Panc1 (cell line): ENCODE results near the gene FGG. TPM values are rescaled to one million over a fixed set of nuclear protein-coding genes. Genes with fewer than 3 reads are reported as not detected.

Experiments
- ATAC-seq: fragments of 200-7000 bp; cut with Tn5 transposase; 2 replicates; pipeline ENCODE4 v1.9.1; 2020; ENCODE audit warnings: mild to moderate bottlenecking, moderate library complexity
- BruUV-seq: library from RNA; stranded (reverse); fragments of 400-500 nt; replicated peaks from 2 replicates; lab custom pipeline; 2021; lab: Mats Ljungman, UMichigan
- CTCF ChIA-PET: fragments of 300-600 bp; sonication (Branson Sonifier 250); formaldehyde crosslinking; loops from one replicate; lab custom pipeline; 2022; ENCODE audit warnings: antibody characterized with exemption; lab: Charles Lee
- POLR2A ChIA-PET: fragments of 300-600 bp; sonication (Branson Sonifier 250); formaldehyde crosslinking; loops from one replicate; lab custom pipeline; 2022; ENCODE audit warnings: antibody characterized with exemption; lab: Charles Lee
- DNase-seq: peaks from one replicate; pipeline ENCODE4 v3.0.0-alpha.2; 2010; ENCODE audit warnings: low read depth, low spot score
- H3K27ac ChIP-seq: 2 replicates; pipeline ENCODE4 v1.5.1; 2011; ENCODE audit warnings: mild to moderate bottlenecking, low read length, inconsistent platforms
- H3K27me3 ChIP-seq: fragments of 200-500 bp; sonication (Bioruptor generic); 2 replicates; pipeline ENCODE4 v1.6.0; 2014; ENCODE audit warnings: low read length, inconsistent platforms; ENCODE audit not compliant: control insufficient read depth, insufficient read depth
- H3K36me3 ChIP-seq: fragments of 200-500 bp; sonication (Bioruptor generic); 2 replicates; pipeline ENCODE4 v1.5.1; 2014; ENCODE audit warnings: inconsistent platforms, mild to moderate bottlenecking, low read length, moderate library complexity; ENCODE audit not compliant: control insufficient read depth, insufficient read depth
- H3K4me1 ChIP-seq: 2 replicates; pipeline ENCODE4 v1.5.1; 2011; ENCODE audit warnings: inconsistent platforms, mild to moderate bottlenecking, low read length, moderate library complexity; ENCODE audit not compliant: control insufficient read depth, insufficient read depth
- H3K4me3 ChIP-seq, 2 experiments: 2 replicates each; pipeline ENCODE4 v1.5.1; 2011 to 2012; ENCODE audit warnings: low read depth in 2 of 2, low read length in 2 of 2, mild to moderate bottlenecking in 2 of 2, inconsistent platforms in 1 of 2, moderate library complexity in 1 of 2
- H3K9me3 ChIP-seq: fragments of 200-500 bp; sonication (Bioruptor generic); 2 replicates; pipeline ENCODE4 v1.5.1; 2014; ENCODE audit warnings: low read depth, mild to moderate bottlenecking, inconsistent platforms, low read length, moderate library complexity; ENCODE audit not compliant: control insufficient read depth, insufficient read depth
- POLR2AphosphoS5 ChIP-seq: IDR thresholded peaks from 2 replicates; pipeline ENCODE4 v1.6.1; 2012; ENCODE audit warnings: mild to moderate bottlenecking, low read depth, low read length, moderate library complexity
- SIN3A ChIP-seq: IDR thresholded peaks from 2 replicates; pipeline ENCODE4 v1.6.1; 2012; ENCODE audit warnings: low read depth, mild to moderate bottlenecking, low read length, moderate library complexity, borderline replicate concordance; ENCODE audit not compliant: insufficient read depth
- TCF7L2 ChIP-seq: IDR thresholded peaks from 2 replicates; pipeline ENCODE4 v1.6.1; 2011; ENCODE audit warnings: mild to moderate bottlenecking, low read depth, low read length, inconsistent platforms
- in situ Hi-C: cut with HindIII; loops from 2 replicates; pipeline ENCODE4 v1.10.0; 2016; ENCODE audit warnings: low sequenced_read_pairs, low pct_unique_long_range_greater_than_20kb
- intact Hi-C: fragments of 100-400 bp; cut with micrococcal nuclease; formaldehyde crosslinking; loops from one replicate; pipeline ENCODE4 v1.10.0; 2022; ENCODE audit not compliant: unreplicated experiment
- total RNA-seq: library from RNA; stranded (reverse); gene quantifications from one replicate; pipeline ENCODE4 v1.2.1, GENCODE V29; 2021; ENCODE audit not compliant: unreplicated experiment
- TF ChIP-seq, protein P1 (sequence below), 2 experiments: IDR thresholded peaks; 2 replicates each; pipeline ENCODE4 v1.6.1; 2011 to 2012; ENCODE audit warnings: low read depth in 2 of 2, control low read depth in 1 of 2, low read length in 1 of 2, mild to moderate bottlenecking in 1 of 2, moderate library complexity in 1 of 2; ENCODE audit not compliant: insufficient read depth in 1 of 2
- TF ChIP-seq, protein P2 (sequence below): fragments of 450-650 bp; IDR thresholded peaks from 2 replicates; pipeline ENCODE4 v1.5.1; 2017; ENCODE audit warnings: mild to moderate bottlenecking

Gene FGG
- total RNA-seq, 1 experiment from 2014 or later = 1.8 TPM

- Histone ChIP-seq H3K36me3 (no peaks in the 10 kb centered on the region), H3K27me3 (no peaks in the 10 kb centered on the region; the same call in 1 of the 2 replicates), H3K4me3 (no peak overlapping the region), H3K4me1 (no peaks in the 10 kb centered on the region), H3K27ac (no peak overlapping the region), H3K9me3 (no peaks in the 10 kb centered on the region)
- DNase-seq (no peak), ATAC-seq (no peak)
- CTCF ChIA-PET = no interaction called here
- POLR2A ChIA-PET = no interaction called here
- intact Hi-C loops (no loop called here), in situ Hi-C loops (no loop called here)
- TF ChIP-seq POLR2AphosphoS5 = no peak
- no peak for TF ChIP-seq TCF7L2
- TF ChIP-seq, protein P1, sequence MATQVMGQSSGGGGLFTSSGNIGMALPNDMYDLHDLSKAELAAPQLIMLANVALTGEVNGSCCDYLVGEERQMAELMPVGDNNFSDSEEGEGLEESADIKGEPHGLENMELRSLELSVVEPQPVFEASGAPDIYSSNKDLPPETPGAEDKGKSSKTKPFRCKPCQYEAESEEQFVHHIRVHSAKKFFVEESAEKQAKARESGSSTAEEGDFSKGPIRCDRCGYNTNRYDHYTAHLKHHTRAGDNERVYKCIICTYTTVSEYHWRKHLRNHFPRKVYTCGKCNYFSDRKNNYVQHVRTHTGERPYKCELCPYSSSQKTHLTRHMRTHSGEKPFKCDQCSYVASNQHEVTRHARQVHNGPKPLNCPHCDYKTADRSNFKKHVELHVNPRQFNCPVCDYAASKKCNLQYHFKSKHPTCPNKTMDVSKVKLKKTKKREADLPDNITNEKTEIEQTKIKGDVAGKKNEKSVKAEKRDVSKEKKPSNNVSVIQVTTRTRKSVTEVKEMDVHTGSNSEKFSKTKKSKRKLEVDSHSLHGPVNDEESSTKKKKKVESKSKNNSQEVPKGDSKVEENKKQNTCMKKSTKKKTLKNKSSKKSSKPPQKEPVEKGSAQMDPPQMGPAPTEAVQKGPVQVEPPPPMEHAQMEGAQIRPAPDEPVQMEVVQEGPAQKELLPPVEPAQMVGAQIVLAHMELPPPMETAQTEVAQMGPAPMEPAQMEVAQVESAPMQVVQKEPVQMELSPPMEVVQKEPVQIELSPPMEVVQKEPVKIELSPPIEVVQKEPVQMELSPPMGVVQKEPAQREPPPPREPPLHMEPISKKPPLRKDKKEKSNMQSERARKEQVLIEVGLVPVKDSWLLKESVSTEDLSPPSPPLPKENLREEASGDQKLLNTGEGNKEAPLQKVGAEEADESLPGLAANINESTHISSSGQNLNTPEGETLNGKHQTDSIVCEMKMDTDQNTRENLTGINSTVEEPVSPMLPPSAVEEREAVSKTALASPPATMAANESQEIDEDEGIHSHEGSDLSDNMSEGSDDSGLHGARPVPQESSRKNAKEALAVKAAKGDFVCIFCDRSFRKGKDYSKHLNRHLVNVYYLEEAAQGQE (IDR thresholded peaks at IDR 0.05; ENCODE audit: insufficient read depth in 1 of 2, low read depth in 2 of 2, low read length in 1 of 2) = no peak
- no peak for TF ChIP-seq SIN3A
- TF ChIP-seq, protein P2, sequence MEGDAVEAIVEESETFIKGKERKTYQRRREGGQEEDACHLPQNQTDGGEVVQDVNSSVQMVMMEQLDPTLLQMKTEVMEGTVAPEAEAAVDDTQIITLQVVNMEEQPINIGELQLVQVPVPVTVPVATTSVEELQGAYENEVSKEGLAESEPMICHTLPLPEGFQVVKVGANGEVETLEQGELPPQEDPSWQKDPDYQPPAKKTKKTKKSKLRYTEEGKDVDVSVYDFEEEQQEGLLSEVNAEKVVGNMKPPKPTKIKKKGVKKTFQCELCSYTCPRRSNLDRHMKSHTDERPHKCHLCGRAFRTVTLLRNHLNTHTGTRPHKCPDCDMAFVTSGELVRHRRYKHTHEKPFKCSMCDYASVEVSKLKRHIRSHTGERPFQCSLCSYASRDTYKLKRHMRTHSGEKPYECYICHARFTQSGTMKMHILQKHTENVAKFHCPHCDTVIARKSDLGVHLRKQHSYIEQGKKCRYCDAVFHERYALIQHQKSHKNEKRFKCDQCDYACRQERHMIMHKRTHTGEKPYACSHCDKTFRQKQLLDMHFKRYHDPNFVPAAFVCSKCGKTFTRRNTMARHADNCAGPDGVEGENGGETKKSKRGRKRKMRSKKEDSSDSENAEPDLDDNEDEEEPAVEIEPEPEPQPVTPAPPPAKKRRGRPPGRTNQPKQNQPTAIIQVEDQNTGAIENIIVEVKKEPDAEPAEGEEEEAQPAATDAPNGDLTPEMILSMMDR = no peak
- BruUV-seq = no TSS peak
Measured at GRCh38 chr4:154630324-154630723, 17.9 kb upstream of the FGG start.

- DNase-seq = no peak
Measured at GRCh38 chr4:154626793-154627484, 14.5 kb upstream of the FGG start.

More at GRCh38 chr4:154626793-154627484, 14.5 kb upstream of the FGG start:
- CTCF ChIA-PET = no interaction called here
- peak overlapping the region in 1 of 2 experiments; percentile 23; a peak in 1 of 4 replicates for H3K4me3 ChIP-seq
- peak; percentile 94 for ATAC-seq
- intact Hi-C loops = no loop called here
- TF ChIP-seq, protein P2 = peak; percentile 79
- no peak for TF ChIP-seq SIN3A
- BruUV-seq = no TSS peak
- H3K27me3 ChIP-seq = no peaks in the 10 kb centered on the region; the same call in 1 of the 2 replicates
- H3K27ac ChIP-seq = no peak overlapping the region
- in situ Hi-C loops = no loop called here
- no peaks in the 10 kb centered on the region for H3K9me3 ChIP-seq
- POLR2A ChIA-PET = no interaction called here
- H3K4me1 ChIP-seq = no peaks in the 10 kb centered on the region
- no peaks in the 10 kb centered on the region for H3K36me3 ChIP-seq
